NCI-H2029 (cell line): ENCODE data around the gene LEKR1.
A peak's percentile ranks its signal among the peaks of the same experiment; 100 is the strongest.
"Not testable (repeated sequence)": the region's sequence is repeated elsewhere in the genome, so short reads cannot be mapped to it uniquely, and the experiment has no call there.

Experiments
- DNase-seq: peaks from one replicate; lab custom pipeline; 2025; lab: John Stamatoyannopoulos, UW

Gene LEKR1

DNA sequence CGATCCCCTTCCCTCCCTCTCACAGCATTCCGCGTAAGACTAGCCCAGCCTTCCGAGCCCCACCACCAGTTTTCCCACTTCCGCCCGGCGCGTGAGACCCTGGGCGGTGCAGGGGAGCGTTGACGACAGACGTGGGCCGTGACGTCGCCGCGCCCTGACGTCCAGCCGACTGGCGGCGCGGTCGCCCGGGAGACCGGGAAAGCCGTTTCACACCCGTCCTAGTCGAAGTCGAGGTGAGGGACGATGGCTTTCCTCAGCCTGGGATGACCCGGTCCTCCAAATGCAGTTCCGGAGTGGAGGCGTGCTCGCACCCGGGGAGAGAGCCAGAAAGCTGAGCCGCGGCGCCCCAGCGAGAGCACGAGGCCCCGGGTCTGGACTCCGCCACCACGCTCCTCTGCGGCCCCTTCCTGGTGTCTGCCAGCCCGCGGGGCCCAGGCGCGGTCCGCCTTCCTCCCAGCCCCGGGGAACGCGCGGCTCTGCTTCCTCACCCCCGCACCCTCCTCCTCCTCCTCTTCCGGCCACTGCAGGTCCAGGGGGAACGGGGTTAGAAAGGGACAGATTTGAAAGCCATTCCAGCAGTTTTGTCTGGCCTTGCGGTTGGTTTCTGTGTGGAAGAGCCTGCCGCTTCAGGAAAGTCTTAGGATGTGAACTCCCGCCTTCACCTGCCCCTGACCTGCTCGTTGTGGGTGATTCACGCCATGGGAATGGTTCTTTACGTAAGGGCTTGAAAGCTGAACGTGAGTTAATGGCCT lies at the start of gene LEKR1:
Gene LEKR1, plus strand, starts transcription at position 210 of the 752 bp plus-strand sequence. CDS start 2,977 bp downstream, outside the sequence.
- peak; percentile 90 for DNase-seq

DNA sequence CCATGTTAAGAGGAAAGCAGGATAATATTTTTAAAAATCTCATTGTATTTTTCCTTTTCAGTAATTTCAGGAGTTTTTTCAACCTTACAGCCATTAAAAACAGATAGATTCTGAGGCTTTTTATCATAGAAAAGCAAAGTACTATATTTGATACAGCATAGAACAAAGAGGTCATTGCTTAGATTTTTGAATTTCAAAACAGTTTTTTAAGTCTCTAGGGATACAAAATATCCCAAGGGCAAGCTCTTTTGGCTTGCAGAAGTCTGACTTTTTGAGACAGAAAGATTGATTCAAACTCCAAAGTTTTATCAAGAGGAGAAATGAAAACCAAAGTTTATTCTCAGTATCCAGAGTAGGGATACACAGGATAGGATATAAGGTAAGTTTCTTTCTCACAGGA lies 49.3 kb upstream of the LEKR1 start:
- no peak for DNase-seq

GRCh38 chr3:156781310-156782230 lies 44.6 kb upstream of the LEKR1 start:
- DNase-seq: no peak

- DNase-seq: no peak
Measured at GRCh38 chr3:156782319-156782718, 43.8 kb upstream of the LEKR1 start.

- no peak for DNase-seq
Measured at GRCh38 chr3:156782921-156783320, 43.2 kb upstream of the LEKR1 start.

GRCh38 chr3:156787001-156787400 lies 39.2 kb upstream of the LEKR1 start:
- no peak for DNase-seq

- DNase-seq: no peak
Measured at GRCh38 chr3:156787926-156788663, 38.1 kb upstream of the LEKR1 start.

- DNase-seq: no peak
Measured at GRCh38 chr3:156788846-156789245, 37.3 kb upstream of the LEKR1 start.

DNA sequence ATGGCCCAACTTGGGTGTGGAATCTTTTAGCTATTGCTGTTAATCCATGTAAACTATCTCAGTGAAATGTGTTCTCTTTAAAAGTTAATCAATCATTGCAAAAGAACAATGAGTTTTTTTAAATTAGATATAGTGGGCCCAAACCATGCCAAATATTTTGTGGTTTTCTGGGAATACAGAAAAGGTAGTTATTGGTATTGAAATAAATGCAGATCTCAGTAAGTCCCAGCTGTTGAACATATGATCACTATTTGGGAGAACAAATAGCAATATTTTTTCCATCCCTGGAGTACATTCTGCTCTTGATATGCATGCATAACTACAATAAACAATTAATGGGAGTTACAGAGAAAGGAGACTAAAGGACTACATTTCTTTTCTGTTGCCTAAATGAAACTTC lies 36.0 kb upstream of the LEKR1 start:
- no peak for DNase-seq

DNA sequence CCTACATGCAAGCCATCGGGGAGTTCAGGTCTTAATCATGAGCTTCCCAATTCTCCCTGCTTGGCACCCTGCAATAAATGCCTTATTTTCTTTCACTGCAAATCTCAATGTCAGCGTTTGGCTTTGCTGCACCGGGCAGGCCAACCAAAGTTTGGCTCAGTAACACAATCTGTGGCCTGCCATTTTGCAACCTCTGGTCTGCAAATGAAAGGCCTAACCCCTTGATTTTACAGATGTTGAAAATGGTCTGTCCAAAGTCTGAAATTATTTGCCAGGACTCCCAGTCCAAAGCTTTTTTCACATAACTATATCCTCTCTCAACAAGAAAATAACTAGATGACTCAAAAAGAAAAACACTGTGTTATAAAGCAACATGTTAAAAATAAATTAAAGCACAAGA lies 34.0 kb upstream of the LEKR1 start:
- no peak for DNase-seq

DNA sequence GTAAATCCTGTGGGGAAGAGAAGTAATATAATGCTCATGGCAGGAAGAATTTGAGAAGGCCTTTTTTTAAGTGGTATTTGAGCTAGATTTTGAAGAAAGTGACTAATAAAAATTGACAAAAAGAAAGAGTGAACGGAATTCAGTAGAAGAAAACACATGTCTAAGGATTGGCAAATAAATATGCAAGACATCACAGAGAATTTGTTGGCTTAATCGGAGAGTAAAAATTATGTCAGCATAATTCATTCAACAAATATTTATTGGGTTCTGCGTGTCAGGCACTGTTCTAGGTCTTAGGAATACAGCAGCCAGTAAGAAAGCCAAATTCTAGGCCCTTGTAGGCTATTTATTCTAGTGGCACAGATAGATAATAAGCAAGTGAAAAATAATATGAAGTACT lies 33.6 kb upstream of the LEKR1 start:
- DNase-seq: no peak

DNA sequence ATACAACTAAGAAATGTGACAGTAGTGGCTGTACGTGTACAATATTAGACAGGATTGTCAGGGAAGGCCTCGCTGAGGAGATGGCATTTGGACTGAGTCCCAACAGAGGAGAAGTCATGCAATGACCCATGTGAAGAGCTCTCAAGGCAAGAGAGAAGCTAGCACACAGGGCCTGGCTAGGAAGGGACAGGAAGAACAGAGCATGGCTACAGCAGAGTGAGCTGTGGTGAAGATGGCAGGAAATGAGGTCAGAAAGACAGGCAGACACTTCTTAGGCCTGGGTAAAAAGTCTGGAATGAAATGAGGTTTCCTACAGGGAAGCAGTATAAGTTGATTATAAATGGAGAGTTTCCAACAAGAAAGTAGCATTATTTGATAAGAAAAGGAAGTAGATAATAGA lies 33.2 kb upstream of the LEKR1 start:
- peak; percentile 74 for DNase-seq

GRCh38 chr3:156793400-156793799 lies 32.8 kb upstream of the LEKR1 start:
- DNase-seq: no peak

DNA sequence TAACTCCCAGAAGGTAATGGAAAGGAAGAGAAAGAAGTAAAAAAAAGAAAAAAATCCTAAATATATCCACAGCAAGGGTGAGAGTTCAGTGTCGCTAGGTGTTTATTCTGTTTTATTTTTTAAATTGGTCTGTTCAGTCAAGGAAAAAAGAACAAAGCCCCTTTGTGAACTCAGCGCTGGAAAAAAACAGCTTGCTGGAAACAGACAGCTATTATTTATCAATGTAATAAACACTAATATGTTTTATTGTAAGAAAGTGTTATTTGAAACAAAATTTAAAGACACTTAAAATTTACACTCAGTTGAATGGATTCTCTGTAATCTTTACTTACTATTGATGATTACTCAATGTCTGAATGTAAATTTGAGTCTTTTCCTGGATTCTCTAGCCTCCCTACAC lies 32.3 kb upstream of the LEKR1 start:
- no peak for DNase-seq

- no peak for DNase-seq
Measured at GRCh38 chr3:156795890-156796481, 30.2 kb upstream of the LEKR1 start.

DNA sequence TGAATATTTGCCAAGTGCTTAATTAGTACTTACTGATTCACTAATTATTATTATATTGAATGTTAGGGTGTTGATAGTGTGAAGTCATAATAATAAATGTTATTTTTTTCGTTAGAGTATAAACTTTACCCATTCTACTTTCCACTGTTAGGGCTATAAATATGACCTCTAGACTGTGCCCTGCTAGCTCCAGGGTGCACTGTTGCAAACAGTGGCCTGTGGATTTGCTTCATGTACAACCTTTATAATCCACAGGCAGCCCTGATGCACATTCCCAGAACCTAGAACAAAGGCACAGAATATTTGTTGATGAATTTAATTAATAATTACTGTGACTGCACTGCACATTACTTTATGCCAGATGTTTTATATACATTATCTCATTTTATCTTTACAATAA lies 28.8 kb upstream of the LEKR1 start:
- no peak for DNase-seq

DNA sequence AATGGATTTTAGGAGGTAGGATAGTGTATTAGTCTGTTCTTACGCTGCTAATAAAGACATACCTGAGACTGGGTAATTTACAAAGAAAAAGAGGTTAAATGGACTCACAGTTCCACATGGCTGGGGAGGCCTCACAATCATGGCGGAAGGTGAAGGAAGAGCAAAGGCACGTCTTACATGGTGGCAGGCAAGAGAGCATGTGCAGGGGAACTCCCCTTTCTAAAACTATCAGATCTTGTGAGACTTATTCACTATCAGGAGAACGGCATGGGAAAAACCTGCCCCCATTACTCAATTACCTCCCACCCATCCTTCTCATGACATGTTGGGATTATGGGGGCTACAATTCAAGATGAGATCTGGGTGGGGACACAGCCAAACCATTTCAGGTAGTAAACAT lies 25.9 kb upstream of the LEKR1 start:
- not testable (repeated sequence) for DNase-seq

GRCh38 chr3:156801746-156802145 lies 24.4 kb upstream of the LEKR1 start:
- DNase-seq: no peak

DNA sequence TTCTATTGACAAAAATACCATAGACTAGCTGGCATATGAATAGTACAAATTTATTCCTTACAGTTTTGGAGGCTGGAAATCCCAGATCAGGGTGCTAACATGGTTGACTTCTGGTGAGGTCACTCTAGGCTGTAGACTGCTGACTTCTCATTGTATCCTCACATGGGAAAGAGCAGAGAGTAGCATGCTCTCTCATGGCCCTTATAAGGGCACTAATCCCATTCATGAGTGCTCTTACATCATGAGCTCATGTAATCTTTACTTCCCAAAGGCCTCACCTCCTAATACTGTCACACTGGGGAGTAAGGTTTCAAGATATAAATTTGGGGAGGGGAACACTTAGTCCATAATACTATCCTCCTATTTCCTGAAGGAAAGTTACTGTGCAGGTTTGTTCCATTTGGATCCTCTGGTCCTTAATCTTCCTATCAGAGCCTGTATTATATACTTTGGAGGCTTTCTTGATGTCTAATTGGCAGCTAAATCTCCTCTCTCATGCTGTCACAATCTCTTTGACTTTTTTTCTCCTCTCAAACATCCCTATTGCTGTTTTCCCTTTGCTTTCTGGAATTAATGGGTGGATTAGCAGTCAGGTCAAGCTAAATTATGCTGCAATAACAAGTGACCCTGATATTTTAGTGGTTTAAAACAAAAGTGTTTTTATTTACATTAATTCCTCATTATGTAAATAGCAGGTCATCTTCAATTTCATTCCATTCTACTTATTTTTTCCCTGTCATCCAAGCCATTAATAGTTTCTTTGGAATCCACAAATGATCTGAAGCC lies 23.1 kb upstream of the LEKR1 start:
- DNase-seq: peak; percentile 50

GRCh38 chr3:156803952-156804741 lies 22.0 kb upstream of the LEKR1 start:
- no peak for DNase-seq
